HG02610 (cell line): ENCODE data around the gene NDUFB5.

Experiments used
- ATAC-seq: cut with Tn5 transposase; IDR thresholded peaks from one replicate; pipeline ENCODE4 v1.9.1; 2021; ENCODE audit warnings: mild to moderate bottlenecking, moderate library complexity; ENCODE audit not compliant: unreplicated experiment

The NDUFB5 gene

DNA sequence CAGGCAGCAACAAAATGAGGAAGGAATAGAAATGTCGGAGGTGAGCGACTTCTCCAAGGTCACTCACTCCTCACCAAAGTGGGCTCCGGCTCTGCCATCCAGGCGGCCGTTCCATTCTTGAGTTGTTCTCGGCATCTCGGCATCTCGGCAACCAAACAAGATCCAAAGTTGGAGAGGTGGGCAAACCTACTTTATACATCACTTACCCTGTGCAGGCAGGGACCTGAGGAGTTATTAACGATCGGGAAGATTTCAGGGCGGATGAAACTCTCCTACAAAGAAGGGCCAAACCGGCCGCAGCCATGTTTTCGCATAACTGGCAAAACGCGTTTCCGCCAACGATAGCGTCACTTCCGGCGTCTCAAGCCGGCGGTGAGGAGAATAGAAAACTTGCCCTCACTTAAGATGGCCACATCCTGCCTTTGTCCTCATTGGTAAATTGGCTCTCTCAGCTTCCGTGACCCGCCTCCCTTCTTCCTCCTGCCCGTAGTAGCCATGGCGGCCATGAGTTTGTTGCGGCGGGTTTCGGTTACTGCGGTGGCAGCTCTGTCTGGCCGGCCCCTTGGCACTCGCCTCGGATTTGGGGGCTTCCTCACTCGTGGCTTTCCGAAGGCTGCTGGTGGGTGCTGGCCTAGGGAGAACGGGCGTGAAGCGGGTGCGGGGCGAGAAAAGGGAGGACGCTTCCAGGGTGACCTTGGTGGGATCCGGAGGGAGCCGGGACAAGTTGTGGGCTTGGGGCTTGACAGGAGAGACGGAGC, at the start of gene NDUFB5, which contains the start of gene MRPL47:
Gene NDUFB5, plus strand, starts transcription at position 474 of the 758 bp plus-strand sequence. Its CDS starts 22 bp downstream, at position 496.
Gene MRPL47, minus strand, starts transcription at position 318 of the 758 bp plus-strand sequence. Its CDS starts 14 bp downstream, at position 304.
- peak; percentile 95 for ATAC-seq

DNA sequence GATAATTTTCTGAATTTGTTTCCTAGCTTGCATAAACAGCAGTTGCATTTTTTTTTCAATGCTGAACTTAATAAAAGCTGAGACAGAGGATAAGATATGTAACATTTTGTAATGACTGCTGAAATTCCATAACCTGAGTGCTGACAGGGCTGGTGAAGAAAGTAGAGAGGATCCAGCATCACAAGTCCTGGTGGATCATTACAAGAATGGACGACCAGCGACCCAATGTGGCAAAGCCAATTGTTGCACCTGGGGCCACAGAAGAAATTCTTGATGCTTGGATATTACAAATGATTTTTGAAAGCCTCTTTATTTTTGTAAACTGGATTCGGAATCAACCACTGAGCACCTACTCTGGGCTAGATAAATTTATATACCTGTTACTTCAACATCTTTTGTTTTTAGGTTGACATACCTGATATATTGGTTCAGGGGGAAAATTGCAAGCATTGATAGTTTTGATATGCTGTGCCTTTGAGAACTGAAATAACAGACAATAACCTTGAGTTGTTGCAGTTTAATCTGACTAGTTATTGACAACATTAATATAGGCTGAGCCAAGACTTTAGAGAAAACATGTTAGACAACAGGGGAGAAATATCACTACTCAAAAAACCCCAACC, 45.7 kb upstream of the NDUFB5 start:
- no peak for ATAC-seq

DNA sequence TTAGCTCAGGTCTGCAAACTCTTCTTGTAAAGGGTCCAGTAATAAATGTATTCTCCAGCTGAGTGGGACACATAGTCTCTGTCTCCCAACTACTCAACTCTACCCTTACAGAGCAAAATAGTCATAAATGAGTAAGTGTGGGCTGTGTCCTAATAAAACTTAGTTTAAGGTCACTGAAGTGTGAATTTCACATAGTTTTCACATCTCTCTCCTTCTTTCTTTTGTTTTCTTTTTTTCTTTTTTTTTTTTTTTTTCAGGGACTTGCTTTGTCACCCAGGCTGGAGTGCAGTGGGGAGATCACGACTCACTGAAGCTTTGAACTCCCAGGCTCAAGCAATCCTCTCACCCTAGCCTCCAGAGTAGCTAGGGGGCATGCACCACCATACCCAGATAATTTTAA, 43.8 kb upstream of the NDUFB5 start:
- no peak for ATAC-seq

DNA sequence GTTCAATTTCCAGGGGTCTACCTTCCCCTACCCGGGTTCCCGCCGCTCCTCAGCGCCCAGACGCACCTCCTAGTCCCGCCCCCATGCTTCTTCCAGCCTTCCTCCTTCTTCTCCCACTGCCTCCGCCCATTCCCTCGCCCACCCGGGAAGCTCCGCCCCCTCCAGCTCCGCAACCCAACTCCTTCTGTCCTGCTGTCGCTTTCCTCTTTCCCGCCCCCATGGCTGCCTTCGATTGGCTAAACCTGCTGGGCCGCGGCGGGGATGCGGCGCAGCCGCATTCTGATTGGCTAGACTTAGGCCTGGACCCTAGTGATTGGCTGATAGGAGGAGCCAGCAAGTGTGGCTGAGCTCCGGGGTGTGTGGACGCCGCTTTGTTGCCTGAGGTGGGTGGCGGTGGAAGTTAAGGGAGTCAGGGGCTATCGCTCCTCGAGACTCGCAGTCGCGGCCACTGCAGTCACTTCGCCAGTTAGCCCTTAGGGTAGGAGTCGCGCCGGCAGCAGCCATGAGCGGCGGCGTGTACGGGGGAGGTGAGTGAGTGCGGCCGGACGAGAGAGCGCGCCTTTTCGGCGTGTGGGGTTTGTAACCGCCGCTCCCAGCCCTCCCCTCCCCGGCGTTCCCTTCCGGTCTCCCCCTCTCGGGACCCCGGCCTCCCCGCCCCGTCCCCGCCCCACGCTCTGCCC, 41.9 kb upstream of the NDUFB5 start, which contains the start of gene ACTL6A:
Gene ACTL6A, plus strand, starts transcription at position 336 of the 680 bp plus-strand sequence. Its CDS starts 167 bp downstream, at position 503.
- peak; percentile 98 for ATAC-seq

DNA sequence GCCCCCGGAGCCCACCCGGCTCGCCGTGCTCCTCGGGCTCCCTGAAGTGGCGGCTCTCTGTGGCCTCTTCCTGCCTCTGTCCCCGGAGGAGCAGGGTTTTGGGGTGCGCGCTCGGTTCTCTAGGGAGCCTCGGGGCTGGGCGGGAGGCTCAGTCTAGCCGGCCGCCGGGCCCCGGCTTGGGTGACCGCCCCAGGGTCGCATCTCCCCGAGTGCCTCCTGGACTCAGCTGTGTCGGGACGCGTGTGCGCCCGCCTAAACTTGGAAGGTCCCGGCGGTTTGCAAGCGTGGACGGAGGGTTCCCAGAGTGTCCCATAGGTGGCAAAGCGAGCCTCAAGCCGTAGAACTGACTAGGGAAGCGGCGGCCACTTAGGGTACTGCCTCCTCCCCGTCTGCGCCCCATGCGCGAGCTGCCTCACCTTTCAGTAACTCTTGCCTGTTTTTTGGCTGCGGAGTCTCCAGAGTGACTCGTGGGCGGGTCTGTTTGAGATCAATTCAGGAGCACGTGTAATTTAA, 41.3 kb upstream of the NDUFB5 start:
- ATAC-seq = peak; percentile 42

DNA sequence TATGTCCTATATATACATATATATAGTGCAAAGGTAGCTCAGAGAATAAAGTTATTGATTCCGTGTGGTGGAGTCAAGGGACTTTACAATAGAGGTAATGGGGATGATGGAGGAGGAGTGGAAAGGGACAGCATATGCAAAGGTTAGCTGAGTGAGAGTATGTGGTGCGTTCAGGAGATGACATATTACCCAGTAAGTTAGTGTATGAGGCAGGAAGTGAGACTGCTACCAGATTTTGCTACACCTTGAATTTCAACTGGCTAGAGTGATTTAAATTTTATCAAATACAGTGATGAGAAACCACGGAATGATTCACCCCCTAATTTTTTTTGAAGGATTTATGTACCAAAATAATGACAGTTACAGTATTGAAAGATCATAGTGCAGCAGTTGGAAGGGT, 39.1 kb upstream of the NDUFB5 start:
- ATAC-seq = no peak

DNA sequence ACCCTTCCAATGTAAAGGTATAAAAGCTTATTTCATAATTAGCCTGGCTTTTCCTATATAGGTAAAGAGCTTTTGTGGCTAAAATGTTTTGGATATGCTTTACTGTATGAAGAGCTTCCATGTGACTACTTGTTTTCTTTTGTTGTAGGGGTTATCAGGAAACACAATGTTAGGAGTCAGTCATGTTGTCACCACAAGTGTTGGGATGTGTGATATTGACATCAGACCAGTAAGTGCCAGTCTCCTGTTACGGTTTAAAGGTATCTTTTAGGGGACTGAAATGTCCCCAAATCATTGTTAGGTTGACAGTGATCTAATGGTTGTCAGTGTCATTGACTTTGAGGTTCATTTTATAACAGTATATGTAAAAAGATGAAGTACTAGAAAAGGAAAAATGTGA, 23.6 kb upstream of the NDUFB5 start:
- no peak for ATAC-seq

DNA sequence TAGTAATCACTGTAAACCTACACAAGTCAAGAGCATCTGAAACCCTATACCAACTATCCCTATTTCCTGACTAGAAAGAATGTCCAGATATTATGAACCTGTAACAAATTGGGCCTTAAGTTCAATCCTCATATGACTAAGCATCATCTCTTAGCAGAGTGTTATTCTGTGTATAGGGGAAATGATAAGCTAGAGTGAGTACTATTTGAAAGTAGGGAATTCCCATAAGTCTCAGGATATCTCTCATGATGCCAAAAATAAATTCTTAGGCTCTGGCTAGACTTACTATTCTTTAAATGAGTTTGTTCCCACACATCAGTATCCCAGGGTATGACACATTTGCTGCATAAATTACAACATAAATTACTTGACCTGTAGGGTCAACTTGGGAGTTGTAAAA, 15.5 kb upstream of the NDUFB5 start:
- ATAC-seq = peak; percentile 92

DNA sequence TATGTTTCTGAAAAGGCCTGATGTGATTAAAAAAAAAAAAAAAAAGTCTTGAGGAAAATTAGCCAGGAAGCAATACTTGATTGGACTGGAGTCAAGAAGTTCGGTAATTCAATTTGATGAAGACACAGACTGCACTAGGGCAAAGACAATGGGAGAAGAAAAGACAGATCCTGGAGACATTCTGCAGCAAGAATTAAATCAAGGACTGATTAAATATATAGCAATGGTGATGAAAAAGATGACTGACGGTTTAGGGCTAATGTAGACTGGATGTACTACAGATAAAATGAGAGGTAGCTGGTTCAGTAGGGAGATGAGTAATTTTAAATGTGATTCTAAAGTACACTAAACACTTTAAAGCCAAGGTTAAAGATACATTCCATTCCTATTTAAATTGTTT, 13.9 kb upstream of the NDUFB5 start:
- ATAC-seq = no peak

DNA sequence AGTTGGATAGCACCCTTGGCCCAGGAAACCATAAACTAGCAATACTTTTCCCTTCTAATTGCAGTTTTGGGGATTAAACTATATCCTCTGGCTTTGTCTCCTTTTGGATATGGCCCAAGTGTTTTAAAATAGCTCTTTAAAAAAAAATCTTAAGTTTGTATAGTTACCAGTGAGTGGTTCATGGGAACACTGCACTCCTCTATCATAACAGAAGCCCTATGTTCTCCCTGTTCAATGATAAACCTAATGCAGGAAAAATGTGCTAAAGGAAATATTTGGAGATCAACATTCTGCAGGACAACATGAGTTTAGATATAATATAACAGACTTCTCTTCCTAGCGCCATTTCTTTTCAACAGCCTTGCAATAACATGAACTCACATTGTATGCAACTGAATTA, 13.3 kb upstream of the NDUFB5 start:
- ATAC-seq = no peak

DNA sequence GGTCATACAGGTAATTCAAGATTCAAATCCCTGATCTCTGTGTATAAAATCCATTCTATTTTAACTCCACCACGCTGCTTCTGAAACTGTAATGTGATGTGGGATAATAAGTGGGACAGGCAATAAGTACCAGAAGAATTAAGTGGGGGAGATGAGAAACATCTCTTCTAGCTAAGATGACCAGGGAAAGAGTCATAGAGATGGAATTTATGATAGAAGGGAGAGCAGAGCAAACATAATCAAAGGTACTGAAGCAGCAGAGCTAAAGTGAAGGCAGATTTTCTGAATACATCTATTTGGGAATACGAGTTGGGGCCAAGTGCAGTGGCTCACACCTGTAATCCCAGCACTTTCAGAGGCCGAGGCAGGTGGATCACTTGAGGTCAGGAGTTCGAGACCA, 5.1 kb upstream of the NDUFB5 start:
- ATAC-seq = no peak

DNA sequence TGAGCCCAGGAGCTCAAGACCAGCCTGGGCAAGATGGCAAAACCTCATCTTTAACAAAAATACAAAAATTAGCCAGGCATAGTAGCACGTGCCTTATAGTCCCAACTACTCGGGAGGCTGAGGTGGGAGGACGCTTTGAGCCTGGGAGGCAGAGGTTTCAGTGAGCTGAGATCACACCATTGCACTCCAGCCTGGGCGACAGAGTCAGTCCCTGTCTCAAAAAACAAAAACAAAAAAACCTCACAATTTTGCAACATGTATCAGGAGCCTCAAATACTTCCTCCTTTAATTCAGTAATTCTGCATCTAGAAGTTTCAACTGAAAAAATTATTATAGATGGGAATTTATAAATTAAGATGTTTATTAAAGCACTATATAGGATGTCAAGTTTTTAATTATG, 1.3 kb upstream of the NDUFB5 start:
- no peak for ATAC-seq

DNA sequence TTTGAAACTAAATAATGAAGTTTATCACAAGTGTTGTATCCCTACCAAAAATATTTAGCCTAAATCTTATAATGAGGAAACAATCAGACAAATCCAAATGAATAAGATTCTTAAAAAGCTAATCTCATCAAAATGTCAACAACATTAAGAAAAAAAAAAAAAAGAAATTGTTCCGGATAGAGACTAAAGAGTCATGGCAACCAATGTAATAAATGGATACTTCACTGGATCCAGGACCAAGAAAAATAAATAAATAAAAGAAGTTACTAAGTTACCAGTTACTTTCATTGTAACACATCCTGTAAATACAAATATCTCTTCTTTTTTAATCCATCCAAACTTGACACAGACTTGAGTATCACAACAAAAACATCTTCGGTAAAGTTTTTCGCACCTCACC, 763 bp upstream of the NDUFB5 start:
- no peak for ATAC-seq

DNA sequence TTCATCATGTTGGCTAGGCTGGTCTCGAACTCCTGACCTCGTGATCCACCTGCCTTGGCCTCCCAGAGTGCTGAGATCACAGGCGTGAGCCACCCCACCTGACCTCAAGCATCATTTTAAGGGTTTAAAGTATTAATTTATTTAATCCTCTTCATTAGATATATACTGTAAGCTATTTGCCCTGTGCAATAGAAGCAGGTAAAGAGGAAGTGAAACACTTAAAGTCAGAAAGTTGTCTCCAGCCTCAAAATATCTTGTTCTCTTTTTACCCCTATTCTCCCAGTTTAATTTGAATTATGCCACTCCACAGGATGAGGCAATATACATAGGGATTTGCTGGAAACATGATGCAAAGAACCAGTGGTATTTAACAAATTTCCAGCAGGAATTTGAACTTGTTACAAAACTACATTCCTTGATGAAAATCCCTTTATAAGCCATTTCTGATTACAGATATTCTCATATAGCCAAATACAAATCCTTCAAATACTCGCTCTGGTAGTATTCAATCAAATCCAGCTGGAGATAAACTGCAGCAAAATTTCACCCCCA, 2.0 kb downstream of the NDUFB5 start:
- ATAC-seq = no peak

DNA sequence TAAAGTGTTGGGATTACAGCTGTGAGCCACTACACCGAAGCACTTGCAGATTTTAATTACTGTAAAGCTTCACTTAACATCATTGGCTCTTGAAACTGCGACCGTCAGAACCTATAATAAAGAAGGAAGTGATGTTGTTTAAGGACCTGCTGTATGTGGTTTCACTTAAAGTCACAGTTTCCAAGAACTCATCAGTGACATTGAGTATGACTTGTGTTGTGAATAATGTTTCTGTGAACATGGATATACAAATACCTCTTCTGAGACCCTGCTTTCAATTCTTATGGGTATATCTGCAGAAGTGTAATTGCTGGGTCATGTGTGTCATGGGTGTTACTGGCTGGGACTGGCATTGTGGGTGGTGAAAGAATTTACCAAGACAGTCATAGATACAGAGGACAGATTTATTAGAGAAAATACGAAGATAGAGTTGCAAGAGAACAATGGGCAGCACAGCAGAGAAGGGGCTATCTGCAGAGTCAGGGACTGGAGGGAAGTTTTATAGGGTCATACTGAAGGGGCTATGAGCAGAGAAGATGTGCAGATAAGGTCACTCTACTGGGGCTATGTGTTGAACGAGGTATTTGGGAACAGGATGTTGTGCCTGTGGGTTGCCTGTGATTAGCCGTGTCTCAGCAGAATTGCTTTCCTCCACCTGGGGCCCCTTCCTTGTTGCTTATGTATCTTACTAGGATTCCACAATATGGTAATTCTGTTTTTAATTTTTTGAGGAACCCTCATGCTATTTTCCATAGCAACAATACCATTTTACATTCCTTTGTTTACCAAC, 4.5 kb downstream of the NDUFB5 start:
- peak; percentile 62 for ATAC-seq

DNA sequence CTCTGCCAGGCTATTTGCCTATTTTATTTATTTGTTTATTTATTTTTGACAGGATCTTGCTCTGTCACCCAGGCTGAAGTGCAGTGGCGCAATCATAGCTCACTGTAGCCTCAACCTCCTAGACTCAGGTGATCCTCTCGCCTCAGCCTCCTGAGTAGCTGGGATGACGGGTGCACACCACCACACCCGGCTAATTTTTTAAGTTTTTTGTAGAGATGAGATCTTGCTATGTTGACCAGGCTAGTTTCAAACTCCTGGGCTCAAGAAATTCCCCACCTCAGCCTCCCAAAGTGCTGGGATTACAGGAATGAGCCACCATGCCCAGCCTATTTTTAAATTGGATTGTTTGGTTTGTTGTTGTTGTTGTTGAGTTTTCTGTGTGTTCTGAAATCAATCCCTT, 5.5 kb downstream of the NDUFB5 start:
- no peak for ATAC-seq

DNA sequence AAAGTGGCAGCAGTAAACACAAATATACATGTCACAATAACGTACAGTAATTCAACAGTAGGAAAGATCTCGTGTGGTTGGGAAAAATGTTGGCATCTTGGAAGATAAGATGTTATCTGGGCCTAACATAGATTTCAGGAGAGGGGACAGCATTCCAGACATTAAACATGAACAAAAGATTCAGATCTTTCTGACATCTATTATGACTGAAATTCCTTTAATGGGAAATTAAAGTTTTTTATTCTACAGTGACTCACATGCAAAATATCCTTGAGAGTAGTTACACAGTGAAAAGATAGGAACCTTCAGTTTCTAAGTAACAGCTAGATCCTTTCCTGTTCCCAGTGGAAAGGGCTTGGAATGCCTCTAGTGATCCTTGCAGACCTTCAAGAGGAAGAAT, 9.2 kb downstream of the NDUFB5 start:
- no peak for ATAC-seq

DNA sequence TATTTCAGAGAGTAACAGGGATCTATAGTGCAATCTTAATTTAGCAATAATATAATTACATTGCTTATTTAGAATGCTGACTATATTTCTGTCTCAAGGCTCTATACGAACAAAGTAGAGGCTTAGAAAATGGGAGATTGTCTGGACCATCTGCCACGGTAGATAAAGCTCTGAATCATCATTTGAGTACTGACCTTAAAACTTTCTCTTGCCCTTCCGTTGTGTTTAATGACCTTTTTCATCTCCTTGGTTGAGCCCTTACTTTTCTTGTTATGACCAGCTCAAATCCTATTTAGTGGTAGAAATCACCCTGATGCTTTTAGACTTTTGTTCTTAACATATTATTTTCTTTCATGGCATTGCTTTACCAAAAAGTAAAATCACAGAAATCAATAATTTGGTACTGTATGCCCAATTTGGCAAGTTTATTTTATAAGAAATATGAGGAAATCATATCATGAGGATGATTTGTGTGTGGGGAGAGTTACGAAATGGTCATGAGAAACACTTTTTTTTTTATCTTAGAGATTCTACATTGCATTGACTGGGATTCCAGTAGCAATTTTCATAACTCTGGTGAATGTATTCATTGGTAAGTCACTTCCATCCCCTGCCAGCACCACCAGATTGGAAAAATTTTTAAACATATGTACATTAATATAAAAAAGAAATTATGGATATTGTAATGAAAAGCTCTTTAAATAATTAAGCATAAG, 11.0 kb downstream of the NDUFB5 start:
- ATAC-seq = no peak

DNA sequence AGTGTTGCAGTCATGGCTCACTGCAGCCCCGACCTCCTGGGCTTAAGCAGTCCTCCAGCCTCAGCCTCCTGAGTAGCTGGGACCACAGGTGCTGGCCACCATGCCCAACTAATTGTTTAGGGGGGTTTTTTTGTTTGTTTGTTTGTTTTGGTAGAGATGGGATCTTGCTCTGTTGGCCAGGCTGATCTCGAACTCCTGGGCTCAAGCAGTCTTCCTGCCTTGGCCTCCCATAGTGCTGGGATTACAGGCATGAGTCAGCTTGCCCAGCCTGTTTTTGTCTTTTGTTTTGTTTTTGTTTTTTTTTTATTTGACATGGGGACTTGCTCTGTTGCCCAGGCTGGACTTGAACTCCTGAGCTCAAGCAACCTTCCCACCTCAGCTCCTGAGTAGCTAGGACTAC, 17.4 kb downstream of the NDUFB5 start:
- no peak for ATAC-seq

DNA sequence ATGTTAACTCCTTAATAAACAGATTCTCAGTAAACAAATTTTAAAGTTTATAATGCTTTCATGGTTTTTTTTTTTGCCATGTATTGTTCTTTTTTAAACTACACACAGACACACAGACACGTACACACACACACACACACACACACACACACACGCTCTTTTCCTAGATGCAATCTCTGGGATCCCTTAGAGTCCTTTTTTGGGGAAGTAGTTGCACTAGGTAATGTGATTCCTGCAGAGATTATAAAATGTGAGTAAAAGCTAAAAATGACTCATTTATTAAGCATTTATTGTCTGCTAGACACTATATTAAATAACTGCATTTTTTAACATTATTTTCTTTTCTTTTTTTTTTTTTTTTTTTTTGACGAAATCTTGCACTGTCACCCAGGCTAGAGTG, 19.9 kb downstream of the NDUFB5 start:
- ATAC-seq = no peak
